HCT116 (cell line): ENCODE measurements around the gene WNK1. TPM values are rescaled to one million over a fixed set of nuclear protein-coding genes. Genes with fewer than 3 reads are reported as not detected.

Experiments used
- ATAC-seq: fragments of 200-7000 bp; cut with Tn5 transposase; 2 replicates; pipeline ENCODE4 v1.9.1; 2020; ENCODE audit warnings: mild to moderate bottlenecking, moderate library complexity
- BruUV-seq: library from RNA; stranded (reverse); fragments of 400-500 nt; replicated peaks from 2 replicates; lab custom pipeline; 2021; lab: Mats Ljungman, UMichigan
- CTCF ChIA-PET: fragments of 300-600 bp; sonication (Branson Sonifier 250); formaldehyde crosslinking; loops from one replicate; lab custom pipeline; 2021; ENCODE audit warnings: antibody characterized with exemption; lab: Charles Lee
- POLR2A ChIA-PET: fragments of 300-600, 350-600 bp; sonication (Branson Sonifier 250); formaldehyde crosslinking; loops from one replicate; lab custom pipeline; 2021; ENCODE audit warnings: antibody characterized with exemption; lab: Charles Lee
- RAD21 ChIA-PET, 2 experiments: fragments of 300-600 bp; sonication (Branson Sonifier 250); formaldehyde crosslinking; loops; one replicate each; lab custom pipeline; 2023; ENCODE audit warnings: low total read pairs in 2 of 2; ENCODE audit not compliant: uncharacterized antibody in 2 of 2, unreplicated experiment in 2 of 2, low non-redundant PET in 1 of 2; lab: Charles Lee
- DNase-seq: peaks from one replicate; pipeline ENCODE4 v3.0.0-alpha.2; 2010; ENCODE audit warnings: low read depth, low spot score
- H2AFZ ChIP-seq: fragments of 200-600 bp; shearing (Covaris generic), sonication (generic); 2 replicates; pipeline ENCODE4 v1.6.1; 2017; ENCODE audit warnings: low read depth, mixed run types, mixed read lengths, antibody characterized with exemption, low read length; ENCODE audit not compliant: poor library complexity, severe bottlenecking
- H3K27ac ChIP-seq: 2 replicates; pipeline ENCODE4 v1.5.1; 2012; ENCODE audit warnings: low read depth, low read length
- H3K27me3 ChIP-seq: fragments of 200-600 bp; sonication (generic); 2 replicates; pipeline ENCODE4 v1.6.1; 2016; ENCODE audit warnings: mixed run types, low read length, mixed read lengths; ENCODE audit not compliant: insufficient read depth
- H3K36me3 ChIP-seq, 2 experiments: fragments of 200-500 bp in 1 of 2; fragments of 200-600 bp in 1 of 2; sonication (Bioruptor generic) in 1 of 2; sonication (generic) in 1 of 2; 2 replicates each; pipeline versions ENCODE4 v1.5.1 to v1.6.1; 2014 to 2016; ENCODE audit warnings: low read length in 2 of 2, inconsistent platforms in 1 of 2, mixed read lengths in 1 of 2, mixed run types in 1 of 2; ENCODE audit not compliant: insufficient read depth in 2 of 2, control insufficient read depth in 1 of 2
- H3K4me1 ChIP-seq, 2 experiments: fragments of 200-600 bp in 1 of 2; sonication (generic) in 1 of 2; 2 replicates each; pipeline versions ENCODE4 v1.5.1 to v1.6.1; 2012 to 2017; ENCODE audit warnings: low read length in 2 of 2, inconsistent platforms in 1 of 2, mild to moderate bottlenecking in 1 of 2, mixed read lengths in 1 of 2, mixed run types in 1 of 2, moderate library complexity in 1 of 2; ENCODE audit not compliant: insufficient read depth in 2 of 2, control insufficient read depth in 1 of 2
- H3K4me2 ChIP-seq: fragments of 200-600 bp; sonication (generic); 2 replicates; pipeline ENCODE4 v1.6.1; 2017; ENCODE audit warnings: mixed run types, low read length, mixed read lengths
- H3K4me3 ChIP-seq, 2 experiments: fragments of 200-600 bp in 1 of 2; sonication (generic) in 1 of 2; replicated peaks in 1 of 2; 2 replicates each; pipeline ENCODE4 v1.5.1; 2011 to 2016; ENCODE audit warnings: low read length in 2 of 2, control low read depth in 1 of 2, low read depth in 1 of 2, mild to moderate bottlenecking in 1 of 2, mixed read lengths in 1 of 2, mixed run types in 1 of 2
- H3K79me2 ChIP-seq: fragments of 200-600 bp; sonication (generic); 2 replicates; pipeline ENCODE4 v1.6.1; 2017; ENCODE audit warnings: mild to moderate bottlenecking, mixed run types, low read length, moderate library complexity, mixed read lengths; ENCODE audit not compliant: insufficient read depth
- H3K9ac ChIP-seq: fragments of 200-600 bp; sonication (generic); 2 replicates; pipeline ENCODE4 v1.6.1; 2016; ENCODE audit warnings: low read length, mixed read lengths
- H3K9me2 ChIP-seq: fragments of 200-600 bp; sonication (generic), shearing (Covaris generic); 2 replicates; pipeline ENCODE4 v1.6.1; 2017; ENCODE audit warnings: mixed run types, mild to moderate bottlenecking, moderate library complexity; ENCODE audit not compliant: insufficient read depth
- H3K9me3 ChIP-seq, 2 experiments: fragments of 200-500 bp in 1 of 2; fragments of 200-600 bp in 1 of 2; sonication (Bioruptor generic) in 1 of 2; sonication (generic) in 1 of 2; 2 replicates each; pipeline ENCODE4 v1.6.1; 2014 to 2017; ENCODE audit warnings: low read length in 2 of 2, mixed read lengths in 2 of 2, inconsistent platforms in 1 of 2, low read depth in 1 of 2, mild to moderate bottlenecking in 1 of 2, mixed run types in 1 of 2, moderate library complexity in 1 of 2; ENCODE audit not compliant: control insufficient read depth in 1 of 2, insufficient read depth in 1 of 2
- H4K20me1 ChIP-seq: fragments of 200-600 bp; sonication (generic), shearing (Covaris generic); 2 replicates; pipeline ENCODE4 v1.6.1; 2017; ENCODE audit warnings: mixed run types, mild to moderate bottlenecking, moderate library complexity; ENCODE audit not compliant: insufficient read depth
- EGR1 ChIP-seq: IDR thresholded peaks from 2 replicates; pipeline ENCODE4 v1.6.1; 2012; ENCODE audit warnings: low read depth
- EZH2phosphoT487 ChIP-seq: fragments of 200-600 bp; IDR thresholded peaks from 2 replicates; pipeline ENCODE4 v1.6.1; 2018; ENCODE audit warnings: antibody characterized with exemption, borderline replicate concordance
- FOSL1 ChIP-seq: IDR thresholded peaks from 2 replicates; pipeline ENCODE4 v1.6.1; 2012; ENCODE audit warnings: low read depth
- TCF7L2 ChIP-seq: IDR thresholded peaks from 2 replicates; pipeline ENCODE4 v1.7.0; 2011; ENCODE audit warnings: borderline replicate concordance, inconsistent platforms; ENCODE audit not compliant: insufficient read depth, insufficient read length; ENCODE audit errors: extremely low read depth
- YY1 ChIP-seq: IDR thresholded peaks from 2 replicates; pipeline ENCODE4 v1.6.1; 2011; ENCODE audit warnings: low read length, low read depth, moderate library complexity, mild to moderate bottlenecking; ENCODE audit not compliant: insufficient replicate concordance; ENCODE audit errors: extremely low read depth
- ZFX ChIP-seq: fragments of 450-650 bp; IDR thresholded peaks from 2 replicates; pipeline ENCODE4 v1.6.1; 2017
- intact Hi-C: fragments of 100-400 bp; cut with micrococcal nuclease; formaldehyde crosslinking; loops from 2 replicates; pipeline ENCODE4 v1.10.0; 2022
- total RNA-seq: library from RNA; stranded (reverse); gene quantifications from one replicate; pipeline ENCODE4 v1.2.1, GENCODE V29; 2021; ENCODE audit not compliant: unreplicated experiment
- TF ChIP-seq, protein P1 (sequence below): IDR thresholded peaks from 2 replicates; pipeline ENCODE4 v1.6.1; 2012; ENCODE audit warnings: low read depth
- TF ChIP-seq, protein P2 (sequence below): IDR thresholded peaks from 2 replicates; pipeline ENCODE4 v1.6.1; 2012
- TF ChIP-seq, protein P3 (sequence below), 3 experiments: fragments of 200-600 bp in 1 of 3; sonication (generic) in 1 of 3; IDR thresholded peaks in 2 of 3; conservative IDR thresholded peaks in 1 of 3; 2 replicates each; pipeline ENCODE4 v1.5.1; 2012 to 2017; ENCODE audit warnings: low read depth in 2 of 3, low read length in 2 of 3, antibody characterized with exemption in 1 of 3, borderline replicate concordance in 1 of 3, control low read depth in 1 of 3, mild to moderate bottlenecking in 1 of 3, mixed read lengths in 1 of 3, mixed run types in 1 of 3, moderate library complexity in 1 of 3; ENCODE audit not compliant: insufficient read depth in 1 of 3
- TF ChIP-seq, protein P4 (sequence below): IDR thresholded peaks from 2 replicates; pipeline ENCODE4 v1.6.1; 2011; ENCODE audit warnings: mild to moderate bottlenecking, low read length, moderate library complexity; ENCODE audit not compliant: insufficient replicate concordance; ENCODE audit errors: extremely low read depth

Gene WNK1
- total RNA-seq, 1 experiment from 2014 or later: 81.0 TPM

DNA sequence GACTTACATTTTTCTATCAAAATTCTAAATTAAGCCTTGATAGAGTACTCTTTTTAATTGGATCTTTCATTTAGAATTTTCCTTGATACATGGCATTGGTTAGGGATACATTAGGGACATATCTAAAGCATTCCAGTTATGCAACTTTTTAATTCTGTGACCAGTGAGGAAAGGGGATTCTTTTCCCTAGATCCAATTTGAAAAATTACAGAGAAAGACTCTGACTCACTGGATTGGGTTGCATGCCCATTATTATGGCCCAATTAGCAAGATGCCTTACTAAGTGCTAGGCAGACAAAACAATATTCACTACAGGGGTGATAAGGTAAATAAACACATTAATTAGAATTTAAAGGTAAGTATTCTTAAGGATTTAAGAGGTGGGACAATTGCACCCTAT is 202.4 kb downstream of the WNK1 start:
- H3K4me2 ChIP-seq: no peak overlapping the region
- ChIA-PET POLR2A (no interaction called here), RAD21 (no interaction called here)
- H3K4me1 ChIP-seq: peaks cover 0 to 7% of the 10 kb centered on the region in 2 experiments; a peak in 2 of 4 replicates
- H3K4me3 ChIP-seq: no peak overlapping the region
- no peak overlapping the region for H2AFZ ChIP-seq
- no peaks in the 10 kb centered on the region for H3K9me2 ChIP-seq
- no peaks in the 10 kb centered on the region for H4K20me1 ChIP-seq
- H3K9me3 ChIP-seq: no peaks in the 10 kb centered on the region
- ATAC-seq (no peak), DNase-seq (no peak)
- no peak overlapping the region for H3K9ac ChIP-seq
- H3K27me3 ChIP-seq: no peaks in the 10 kb centered on the region
- BruUV-seq: no TSS peak
- no peak overlapping the region for H3K27ac ChIP-seq
- TF ChIP-seq TCF7L2: no peak
- TF ChIP-seq, protein P1, sequence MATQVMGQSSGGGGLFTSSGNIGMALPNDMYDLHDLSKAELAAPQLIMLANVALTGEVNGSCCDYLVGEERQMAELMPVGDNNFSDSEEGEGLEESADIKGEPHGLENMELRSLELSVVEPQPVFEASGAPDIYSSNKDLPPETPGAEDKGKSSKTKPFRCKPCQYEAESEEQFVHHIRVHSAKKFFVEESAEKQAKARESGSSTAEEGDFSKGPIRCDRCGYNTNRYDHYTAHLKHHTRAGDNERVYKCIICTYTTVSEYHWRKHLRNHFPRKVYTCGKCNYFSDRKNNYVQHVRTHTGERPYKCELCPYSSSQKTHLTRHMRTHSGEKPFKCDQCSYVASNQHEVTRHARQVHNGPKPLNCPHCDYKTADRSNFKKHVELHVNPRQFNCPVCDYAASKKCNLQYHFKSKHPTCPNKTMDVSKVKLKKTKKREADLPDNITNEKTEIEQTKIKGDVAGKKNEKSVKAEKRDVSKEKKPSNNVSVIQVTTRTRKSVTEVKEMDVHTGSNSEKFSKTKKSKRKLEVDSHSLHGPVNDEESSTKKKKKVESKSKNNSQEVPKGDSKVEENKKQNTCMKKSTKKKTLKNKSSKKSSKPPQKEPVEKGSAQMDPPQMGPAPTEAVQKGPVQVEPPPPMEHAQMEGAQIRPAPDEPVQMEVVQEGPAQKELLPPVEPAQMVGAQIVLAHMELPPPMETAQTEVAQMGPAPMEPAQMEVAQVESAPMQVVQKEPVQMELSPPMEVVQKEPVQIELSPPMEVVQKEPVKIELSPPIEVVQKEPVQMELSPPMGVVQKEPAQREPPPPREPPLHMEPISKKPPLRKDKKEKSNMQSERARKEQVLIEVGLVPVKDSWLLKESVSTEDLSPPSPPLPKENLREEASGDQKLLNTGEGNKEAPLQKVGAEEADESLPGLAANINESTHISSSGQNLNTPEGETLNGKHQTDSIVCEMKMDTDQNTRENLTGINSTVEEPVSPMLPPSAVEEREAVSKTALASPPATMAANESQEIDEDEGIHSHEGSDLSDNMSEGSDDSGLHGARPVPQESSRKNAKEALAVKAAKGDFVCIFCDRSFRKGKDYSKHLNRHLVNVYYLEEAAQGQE: no peak
- TF ChIP-seq, all 23 proteins: peak for 0
- H3K36me3 ChIP-seq: no peaks in the 10 kb centered on the region
- no peaks in the 10 kb centered on the region for H3K79me2 ChIP-seq
- CTCF ChIA-PET: no interaction called here
- intact Hi-C loops: no loop called here

DNA sequence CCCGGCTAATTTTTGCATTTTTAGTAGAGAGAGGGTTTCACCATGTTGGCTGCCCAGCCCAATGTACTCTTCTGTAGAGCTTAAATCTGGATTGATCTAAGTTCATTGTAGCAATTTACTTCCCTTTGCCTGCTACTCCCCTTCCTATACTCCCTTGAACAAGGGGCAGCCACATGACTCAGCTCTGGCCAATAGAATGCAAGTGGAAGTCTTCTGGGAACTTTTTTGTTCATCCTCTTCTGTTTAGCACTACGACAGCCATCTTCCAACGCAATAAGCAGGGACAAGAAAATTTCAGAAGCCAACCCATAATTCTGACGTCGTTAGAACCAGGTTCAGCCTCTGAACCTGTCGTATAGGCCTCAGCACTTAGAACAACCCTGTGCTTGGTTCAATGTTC is 203.6 kb downstream of the WNK1 start:
- CTCF ChIA-PET: no interaction called here
- Histone ChIP-seq H3K4me2 (no peak overlapping the region), H3K9ac (no peak overlapping the region), H3K4me3 (no peak overlapping the region), H2AFZ (no peak overlapping the region), H3K79me2 (no peaks in the 10 kb centered on the region), H3K4me1 (peaks cover 0 to 4% of the 10 kb centered on the region in 2 experiments; a peak in 2 of 4 replicates), H3K27ac (no peak overlapping the region), H3K9me2 (no peaks in the 10 kb centered on the region), H3K36me3 (no peaks in the 10 kb centered on the region), H4K20me1 (no peaks in the 10 kb centered on the region), H3K27me3 (no peaks in the 10 kb centered on the region), H3K9me3 (no peaks in the 10 kb centered on the region)
- no TSS peak for BruUV-seq
- intact Hi-C loops: no loop called here
- POLR2A ChIA-PET: no interaction called here
- RAD21 ChIA-PET: interaction anchor here in 1 of 2 experiments (0.7 kb wide), 1 partner anchor 192 kb away, joined by 3 read pairs; no protein-coding TSS in a partner anchor
- DNase-seq (no peak), ATAC-seq (no peak)
- TF ChIP-seq EGR1 (no peak), FOSL1 (no peak), ZFX (no peak), YY1 (no peak), EZH2phosphoT487 (no peak)
- TF ChIP-seq, protein P2, sequence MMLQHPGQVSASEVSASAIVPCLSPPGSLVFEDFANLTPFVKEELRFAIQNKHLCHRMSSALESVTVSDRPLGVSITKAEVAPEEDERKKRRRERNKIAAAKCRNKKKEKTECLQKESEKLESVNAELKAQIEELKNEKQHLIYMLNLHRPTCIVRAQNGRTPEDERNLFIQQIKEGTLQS: no peak
- TF ChIP-seq, protein P3, sequence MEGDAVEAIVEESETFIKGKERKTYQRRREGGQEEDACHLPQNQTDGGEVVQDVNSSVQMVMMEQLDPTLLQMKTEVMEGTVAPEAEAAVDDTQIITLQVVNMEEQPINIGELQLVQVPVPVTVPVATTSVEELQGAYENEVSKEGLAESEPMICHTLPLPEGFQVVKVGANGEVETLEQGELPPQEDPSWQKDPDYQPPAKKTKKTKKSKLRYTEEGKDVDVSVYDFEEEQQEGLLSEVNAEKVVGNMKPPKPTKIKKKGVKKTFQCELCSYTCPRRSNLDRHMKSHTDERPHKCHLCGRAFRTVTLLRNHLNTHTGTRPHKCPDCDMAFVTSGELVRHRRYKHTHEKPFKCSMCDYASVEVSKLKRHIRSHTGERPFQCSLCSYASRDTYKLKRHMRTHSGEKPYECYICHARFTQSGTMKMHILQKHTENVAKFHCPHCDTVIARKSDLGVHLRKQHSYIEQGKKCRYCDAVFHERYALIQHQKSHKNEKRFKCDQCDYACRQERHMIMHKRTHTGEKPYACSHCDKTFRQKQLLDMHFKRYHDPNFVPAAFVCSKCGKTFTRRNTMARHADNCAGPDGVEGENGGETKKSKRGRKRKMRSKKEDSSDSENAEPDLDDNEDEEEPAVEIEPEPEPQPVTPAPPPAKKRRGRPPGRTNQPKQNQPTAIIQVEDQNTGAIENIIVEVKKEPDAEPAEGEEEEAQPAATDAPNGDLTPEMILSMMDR (IDR thresholded peaks at IDR 0.05 in 2 of 3, conservative IDR thresholded peaks at IDR 0.05 in 1 of 3; ENCODE audit: borderline replicate concordance in 1 of 3, insufficient read depth in 1 of 3, low read depth in 2 of 3, low read length in 2 of 3): no peak
- TF ChIP-seq, protein P4, sequence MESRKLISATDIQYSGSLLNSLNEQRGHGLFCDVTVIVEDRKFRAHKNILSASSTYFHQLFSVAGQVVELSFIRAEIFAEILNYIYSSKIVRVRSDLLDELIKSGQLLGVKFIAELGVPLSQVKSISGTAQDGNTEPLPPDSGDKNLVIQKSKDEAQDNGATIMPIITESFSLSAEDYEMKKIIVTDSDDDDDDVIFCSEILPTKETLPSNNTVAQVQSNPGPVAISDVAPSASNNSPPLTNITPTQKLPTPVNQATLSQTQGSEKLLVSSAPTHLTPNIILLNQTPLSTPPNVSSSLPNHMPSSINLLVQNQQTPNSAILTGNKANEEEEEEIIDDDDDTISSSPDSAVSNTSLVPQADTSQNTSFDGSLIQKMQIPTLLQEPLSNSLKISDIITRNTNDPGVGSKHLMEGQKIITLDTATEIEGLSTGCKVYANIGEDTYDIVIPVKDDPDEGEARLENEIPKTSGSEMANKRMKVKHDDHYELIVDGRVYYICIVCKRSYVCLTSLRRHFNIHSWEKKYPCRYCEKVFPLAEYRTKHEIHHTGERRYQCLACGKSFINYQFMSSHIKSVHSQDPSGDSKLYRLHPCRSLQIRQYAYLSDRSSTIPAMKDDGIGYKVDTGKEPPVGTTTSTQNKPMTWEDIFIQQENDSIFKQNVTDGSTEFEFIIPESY: no peak
